ENCODE data around the gene FARP2.
"Not testable (repeated sequence)": the region's sequence is repeated elsewhere in the genome, so short reads cannot be mapped to it uniquely, and the experiment has no call there.

FARP2 gene

GRCh38 chr2:241393524-241394196, 37.6 kb downstream of the FARP2 start:
- H3K27ac ChIP-seq, result no peak overlapping the region
- no peak for DNase-seq (ENCODE audit: low read depth, low spot score)

GRCh38 chr2:241396809-241397208, 40.7 kb downstream of the FARP2 start:
- H3K27ac ChIP-seq; DNase-seq (ENCODE audit: low read depth, low spot score): not testable (repeated sequence)

GRCh38 chr2:241399941-241400922, 44.1 kb downstream of the FARP2 start:
- no peak for DNase-seq (ENCODE audit: low read depth, low spot score)

GRCh38 chr2:241408849-241409248, 52.8 kb downstream of the FARP2 start:
- no peak overlapping the region for H3K27ac ChIP-seq
- no peak for DNase-seq (ENCODE audit: low read depth, low spot score)

More at GRCh38 chr2:241399941-241400922, 44.1 kb downstream of the FARP2 start:
- H3K27ac ChIP-seq, result no peak overlapping the region

- DNase-seq (ENCODE audit: low read depth, low spot score), result no peak
- peak overlapping the region; percentile 21 for H3K27ac ChIP-seq
These were observed 54.7 kb downstream of the FARP2 start for GRCh38 chr2:241410739-241411176.

- no peak for DNase-seq (ENCODE audit: low read depth, low spot score)
- no peak overlapping the region for H3K27ac ChIP-seq
These were observed 56.1 kb downstream of the FARP2 start for GRCh38 chr2:241412144-241412543.

- DNase-seq (ENCODE audit: low read depth, low spot score); H3K27ac ChIP-seq: not testable (repeated sequence)
These were observed 57.4 kb downstream of the FARP2 start for GRCh38 chr2:241413501-241413900.

GRCh38 chr2:241413929-241414580, 58.0 kb downstream of the FARP2 start:
- no peak overlapping the region for H3K27ac ChIP-seq
- DNase-seq (ENCODE audit: low read depth, low spot score), result peak; percentile 64

GRCh38 chr2:241415196-241415595, 59.1 kb downstream of the FARP2 start:
- no peak for DNase-seq (ENCODE audit: low read depth, low spot score)
- no peak overlapping the region for H3K27ac ChIP-seq

- H3K27ac ChIP-seq, result no peak overlapping the region
- DNase-seq (ENCODE audit: low read depth, low spot score), result no peak
These were observed 61.5 kb downstream of the FARP2 start for GRCh38 chr2:241417626-241418025.

- no peak for DNase-seq (ENCODE audit: low read depth, low spot score)
- H3K27ac ChIP-seq, result no peak overlapping the region
These were observed 65.2 kb downstream of the FARP2 start for GRCh38 chr2:241421330-241421729.

- not testable (repeated sequence) for H3K27ac ChIP-seq; DNase-seq (ENCODE audit: low read depth, low spot score)
These were observed 65.9 kb downstream of the FARP2 start for GRCh38 chr2:241421942-241422341.

- DNase-seq (ENCODE audit: low read depth, low spot score), result no peak
- no peak overlapping the region for H3K27ac ChIP-seq
These were observed 66.3 kb downstream of the FARP2 start for GRCh38 chr2:241422350-241422749.

- DNase-seq (ENCODE audit: low read depth, low spot score); H3K27ac ChIP-seq: not testable (repeated sequence)
These were observed 67.4 kb downstream of the FARP2 start for GRCh38 chr2:241423489-241423888.

GRCh38 chr2:241425368-241425767, 69.3 kb downstream of the FARP2 start:
- H3K27ac ChIP-seq, result no peak overlapping the region
- DNase-seq (ENCODE audit: low read depth, low spot score), result no peak

- no peak overlapping the region for H3K27ac ChIP-seq
- no peak for DNase-seq (ENCODE audit: low read depth, low spot score)
These were observed 74.1 kb downstream of the FARP2 start for GRCh38 chr2:241430178-241430577.

GRCh38 chr2:241432824-241433448, 76.9 kb downstream of the FARP2 start:
- no peak for DNase-seq (ENCODE audit: low read depth, low spot score)
- H3K27ac ChIP-seq, result no peak overlapping the region

- no peak overlapping the region for H3K27ac ChIP-seq
- DNase-seq (ENCODE audit: low read depth, low spot score), result no peak
These were observed 81.1 kb downstream of the FARP2 start for GRCh38 chr2:241437179-241437578.

- no peak for DNase-seq (ENCODE audit: low read depth, low spot score)
These were observed 85.4 kb downstream of the FARP2 start for GRCh38 chr2:241441492-241441891.

More at GRCh38 chr2:241441492-241441891, 85.4 kb downstream of the FARP2 start:
- H3K27ac ChIP-seq, result no peak overlapping the region
